GM12891 (cell line): ENCODE results near the gene SLC22A9. TPM values are rescaled to one million over a fixed set of nuclear protein-coding genes. Genes with fewer than 3 reads are reported as not detected.
A peak's percentile ranks its signal among the peaks of the same experiment; 100 is the strongest.
"Not testable (repeated sequence)": the region's sequence is repeated elsewhere in the genome, so short reads cannot be mapped to it uniquely, and the experiment has no call there.

ENCODE experiments used
- DNase-seq: peaks from one replicate; pipeline ENCODE4 v3.0.0; 2011; ENCODE audit warnings: low spot score; ENCODE audit not compliant: insufficient read length
- FAIRE-seq: peaks from 2 replicates; lab custom pipeline; 2011; peaks lifted over from hg19 to GRCh38; lab: Jason Lieb, UNC
- PAX5 ChIP-seq: IDR thresholded peaks from 2 replicates; pipeline ENCODE4 v1.6.1; 2011; ENCODE audit warnings: low read length, moderate library complexity, mild to moderate bottlenecking; ENCODE audit not compliant: insufficient read depth, severe bottlenecking
- POLR2A ChIP-seq: IDR thresholded peaks from 2 replicates; pipeline ENCODE4 v1.6.1; 2011; ENCODE audit warnings: low read depth, low read length, control low read depth
- POLR2AphosphoS5 ChIP-seq: IDR thresholded peaks from 2 replicates; pipeline ENCODE4 v1.6.1; 2011; ENCODE audit warnings: low read depth, low read length, control low read depth
- POU2F2 ChIP-seq: IDR thresholded peaks from 2 replicates; pipeline ENCODE4 v1.6.1; 2011; ENCODE audit warnings: low read depth, mild to moderate bottlenecking, control low read depth, low read length, moderate library complexity
- SPI1 ChIP-seq: IDR thresholded peaks from 2 replicates; pipeline ENCODE4 v1.6.1; 2011; ENCODE audit warnings: low read depth, low read length, control low read depth
- TAF1 ChIP-seq: IDR thresholded peaks from 2 replicates; pipeline ENCODE4 v1.6.1; 2011; ENCODE audit warnings: low read depth, low read length, control low read depth
- polyA plus RNA-seq: library from polyadenylated mRNA; unstranded; fragments of >200 nt; gene quantifications from one replicate; pipeline ENCODE4 v1.2.1, GENCODE V29; 2012; ENCODE audit warnings: low read depth, missing spikeins, inconsistent platforms; ENCODE audit not compliant: missing spikeins

The SLC22A9 gene
- polyA plus RNA-seq = not detected

- no peak for FAIRE-seq
- no peak for TF ChIP-seq POLR2AphosphoS5
- TF ChIP-seq POU2F2 = no peak
- TF ChIP-seq TAF1 = no peak
- no peak for TF ChIP-seq PAX5
Observed at GRCh38 chr11:63369165-63369970, at the start of gene SLC22A9. Gene SLC22A9, plus strand, starts transcription at chr11:63369785. Its CDS starts 272 bp downstream, at chr11:63370057.

GRCh38 chr11:63321723-63322122 is 47.9 kb upstream of the SLC22A9 start:
- no peak for FAIRE-seq
- TF ChIP-seq POLR2AphosphoS5 (no peak), TAF1 (no peak), POU2F2 (no peak), SPI1 (no peak), POLR2A (no peak), PAX5 (no peak)

More at GRCh38 chr11:63369165-63369970, at the start of gene SLC22A9:
- DNase-seq = no peak

GRCh38 chr11:63335089-63335488 is 34.5 kb upstream of the SLC22A9 start:
- not testable (repeated sequence) for FAIRE-seq, DNase-seq

More at GRCh38 chr11:63321723-63322122, 47.9 kb upstream of the SLC22A9 start:
- DNase-seq = no peak

- DNase-seq (no peak), FAIRE-seq (no peak)
- TF ChIP-seq POLR2A (no peak), PAX5 (no peak), POLR2AphosphoS5 (no peak), TAF1 (no peak), POU2F2 (no peak), SPI1 (no peak)
Observed at GRCh38 chr11:63337070-63337469, 32.5 kb upstream of the SLC22A9 start.

GRCh38 chr11:63343130-63343529 is 26.5 kb upstream of the SLC22A9 start:
- DNase-seq = no peak
- TF ChIP-seq TAF1 (no peak), POU2F2 (no peak), POLR2A (no peak), SPI1 (no peak), PAX5 (no peak), POLR2AphosphoS5 (no peak)
- FAIRE-seq = no peak

- FAIRE-seq (no peak), DNase-seq (no peak)
- TF ChIP-seq SPI1 (no peak), POLR2A (no peak), POU2F2 (no peak), PAX5 (no peak), TAF1 (no peak), POLR2AphosphoS5 (no peak)
Observed at GRCh38 chr11:63352144-63352543, 17.4 kb upstream of the SLC22A9 start.

- TF ChIP-seq PAX5 (no peak), POLR2A (no peak), SPI1 (no peak), TAF1 (no peak), POU2F2 (no peak), POLR2AphosphoS5 (no peak)
- FAIRE-seq = no peak
- no peak for DNase-seq
Observed at GRCh38 chr11:63362196-63362793, 7.3 kb upstream of the SLC22A9 start.

- no peak for FAIRE-seq
- no peak for DNase-seq
- TF ChIP-seq TAF1 (no peak), POLR2A (no peak), PAX5 (no peak), POU2F2 (no peak)
Observed at GRCh38 chr11:63369971-63370588, 495 bp downstream of the SLC22A9 start.

GRCh38 chr11:63371396-63371795 is 1.8 kb downstream of the SLC22A9 start:
- no peak for TF ChIP-seq POU2F2
- TF ChIP-seq SPI1 = no peak
- no peak for TF ChIP-seq PAX5
- no peak for TF ChIP-seq POLR2AphosphoS5
- TF ChIP-seq POLR2A = no peak
- TF ChIP-seq TAF1 = no peak
- no peak for FAIRE-seq
- DNase-seq = no peak

- DNase-seq (no peak), FAIRE-seq (no peak)
- TF ChIP-seq SPI1 (peak; percentile 99), PAX5 (no peak), POLR2AphosphoS5 (no peak)
Observed at GRCh38 chr11:63375434-63375833, 5.8 kb downstream of the SLC22A9 start.
